GM23338 (cell line): Measurements from ENCODE around the gene CDC42BPB. TPM values are rescaled to one million over a fixed set of nuclear protein-coding genes. Genes with fewer than 3 reads are reported as not detected.

Experiments
- CREB1 ChIP-seq: fragments of 250-450 bp; sonication (Bioruptor Pico); IDR thresholded peaks from 2 replicates; pipeline ENCODE4 v1.5.0; 2020; ENCODE audit warnings: low read depth, mild to moderate bottlenecking, moderate library complexity
- EZH2 ChIP-seq: fragments of 200-600 bp; sonication (generic); IDR thresholded peaks from one replicate; pipeline ENCODE4 v1.8.0; 2017; ENCODE audit warnings: antibody characterized with exemption, mild to moderate bottlenecking, low read depth; ENCODE audit not compliant: unreplicated experiment
- EZH2phosphoT487 ChIP-seq: fragments of 200-600 bp; sonication (generic); IDR thresholded peaks from one replicate; pipeline ENCODE4 v1.8.1; 2018; ENCODE audit warnings: antibody characterized with exemption; ENCODE audit not compliant: unreplicated experiment
- JUNB ChIP-seq: IDR thresholded peaks from one replicate; pipeline ENCODE4 v1.6.1; 2016; ENCODE audit warnings: antibody characterized with exemption; ENCODE audit not compliant: unreplicated experiment
- NANOG ChIP-seq: IDR thresholded peaks from 2 replicates; pipeline ENCODE4 v1.6.1; 2016; ENCODE audit warnings: antibody characterized with exemption, borderline replicate concordance
- POLR2AphosphoS5 ChIP-seq: IDR thresholded peaks from 2 replicates; pipeline ENCODE4 v1.6.1; 2016; ENCODE audit warnings: antibody characterized with exemption, low read depth
- REST ChIP-seq: IDR thresholded peaks from one replicate; pipeline ENCODE4 v1.6.1; 2018; ENCODE audit warnings: antibody characterized with exemption; ENCODE audit not compliant: unreplicated experiment
- STAT1 ChIP-seq: IDR thresholded peaks from one replicate; pipeline ENCODE4 v1.6.1; 2016; ENCODE audit warnings: antibody characterized with exemption; ENCODE audit not compliant: unreplicated experiment
- ZNF114 ChIP-seq: fragments of 250-450 bp; sonication (Bioruptor Pico); IDR thresholded peaks from 2 replicates; pipeline ENCODE4 v1.5.0; 2020; ENCODE audit warnings: mild to moderate bottlenecking, moderate library complexity
- ZNF331 ChIP-seq: fragments of 250-450 bp; sonication (Bioruptor Pico); IDR thresholded peaks from 2 replicates; pipeline ENCODE4 v1.5.0; 2020; ENCODE audit warnings: low read depth, mild to moderate bottlenecking, moderate library complexity
- ZNF462 ChIP-seq: fragments of 250-450 bp; sonication (Bioruptor Pico); IDR thresholded peaks from 2 replicates; pipeline ENCODE4 v1.5.0; 2020; ENCODE audit warnings: mild to moderate bottlenecking, moderate library complexity
- polyA plus RNA-seq: library from polyadenylated mRNA; unstranded; fragments of >200 nt; fragmentation: Nextera tagmentation; extraction: Ambion mirVana; gene quantifications from 2 replicates; pipeline ENCODE4 v1.2.1, GENCODE V29; 2016
- total RNA-seq: library from RNA; depleted of rRNA; stranded (reverse); fragments of >200 nt; shearing (Covaris generic); gene quantifications from 2 replicates; pipeline ENCODE4 v1.2.3, GENCODE V29; 2014
- TF ChIP-seq, protein P1 (sequence below): IDR thresholded peaks from 2 replicates; pipeline ENCODE4 v1.6.1; 2016; ENCODE audit warnings: antibody characterized with exemption

The CDC42BPB gene
- total and polyA plus RNA-seq, 2 experiments from 2014 or later = 12.3 to 127 TPM

GRCh38 chr14:103097244-103097993 lies 40.1 kb upstream of the CDC42BPB start (continued):
- TF ChIP-seq ZNF462 (CRISPR knock-in tag) (no peak), ZNF114 (no peak), ZNF331 (CRISPR knock-in tag) (no peak), CREB1 (CRISPR knock-in tag) (no peak), JUNB (no peak), EZH2 (no peak), REST (no peak), EZH2phosphoT487 (no peak), NANOG (no peak), STAT1 (no peak), POLR2AphosphoS5 (no peak)
- TF ChIP-seq, protein P1, sequence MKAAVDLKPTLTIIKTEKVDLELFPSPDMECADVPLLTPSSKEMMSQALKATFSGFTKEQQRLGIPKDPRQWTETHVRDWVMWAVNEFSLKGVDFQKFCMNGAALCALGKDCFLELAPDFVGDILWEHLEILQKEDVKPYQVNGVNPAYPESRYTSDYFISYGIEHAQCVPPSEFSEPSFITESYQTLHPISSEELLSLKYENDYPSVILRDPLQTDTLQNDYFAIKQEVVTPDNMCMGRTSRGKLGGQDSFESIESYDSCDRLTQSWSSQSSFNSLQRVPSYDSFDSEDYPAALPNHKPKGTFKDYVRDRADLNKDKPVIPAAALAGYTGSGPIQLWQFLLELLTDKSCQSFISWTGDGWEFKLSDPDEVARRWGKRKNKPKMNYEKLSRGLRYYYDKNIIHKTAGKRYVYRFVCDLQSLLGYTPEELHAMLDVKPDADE = no peak
